ENCODE measurements around the gene IGDCC3. TPM values are rescaled to one million over a fixed set of nuclear protein-coding genes. Genes with fewer than 3 reads are reported as not detected.
A peak's percentile ranks its signal among the peaks of the same experiment; 100 is the strongest.

The IGDCC3 gene
- total RNA-seq, 1 donor from 2014 or later, result 0.27 TPM

DNA sequence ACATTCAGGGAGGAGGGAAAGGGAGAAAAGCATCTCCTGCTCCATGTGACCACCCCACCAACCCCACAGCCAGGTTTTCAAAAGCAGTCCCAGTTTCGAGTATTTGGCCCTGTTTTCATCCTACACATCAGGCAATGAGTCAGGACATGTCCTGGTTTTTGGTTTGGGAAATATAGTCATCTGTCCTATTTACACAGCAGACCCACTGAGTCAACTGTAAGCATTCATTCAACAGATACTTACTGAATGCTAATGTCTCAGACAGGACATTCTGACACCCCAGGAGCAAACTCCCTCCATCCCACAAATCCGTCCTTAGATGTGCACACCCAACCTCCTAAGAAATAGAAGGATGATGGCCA is 32.9 kb downstream of the IGDCC3 start:
- no peaks in the 10 kb centered on the region for H3K36me3 Mint-ChIP-seq (ENCODE audit: low read depth)
- H3K27ac Mint-ChIP-seq (ENCODE audit: unreplicated experiment), result no peak overlapping the region
- peaks cover 6% of the 10 kb centered on the region for H3K27me3 Mint-ChIP-seq (ENCODE audit: low read depth)
- H3K9me3 Mint-ChIP-seq (ENCODE audit: low read depth), result no peaks in the 10 kb centered on the region
- no peaks in the 10 kb centered on the region for H3K4me1 Mint-ChIP-seq (ENCODE audit: low read depth)
- TF ChIP-seq, protein P1, sequence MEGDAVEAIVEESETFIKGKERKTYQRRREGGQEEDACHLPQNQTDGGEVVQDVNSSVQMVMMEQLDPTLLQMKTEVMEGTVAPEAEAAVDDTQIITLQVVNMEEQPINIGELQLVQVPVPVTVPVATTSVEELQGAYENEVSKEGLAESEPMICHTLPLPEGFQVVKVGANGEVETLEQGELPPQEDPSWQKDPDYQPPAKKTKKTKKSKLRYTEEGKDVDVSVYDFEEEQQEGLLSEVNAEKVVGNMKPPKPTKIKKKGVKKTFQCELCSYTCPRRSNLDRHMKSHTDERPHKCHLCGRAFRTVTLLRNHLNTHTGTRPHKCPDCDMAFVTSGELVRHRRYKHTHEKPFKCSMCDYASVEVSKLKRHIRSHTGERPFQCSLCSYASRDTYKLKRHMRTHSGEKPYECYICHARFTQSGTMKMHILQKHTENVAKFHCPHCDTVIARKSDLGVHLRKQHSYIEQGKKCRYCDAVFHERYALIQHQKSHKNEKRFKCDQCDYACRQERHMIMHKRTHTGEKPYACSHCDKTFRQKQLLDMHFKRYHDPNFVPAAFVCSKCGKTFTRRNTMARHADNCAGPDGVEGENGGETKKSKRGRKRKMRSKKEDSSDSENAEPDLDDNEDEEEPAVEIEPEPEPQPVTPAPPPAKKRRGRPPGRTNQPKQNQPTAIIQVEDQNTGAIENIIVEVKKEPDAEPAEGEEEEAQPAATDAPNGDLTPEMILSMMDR (IDR thresholded peaks at IDR 0.05), result no peak
- no peak overlapping the region for H3K4me3 Mint-ChIP-seq (ENCODE audit: unreplicated experiment)
- DNase-seq (ENCODE audit: low spot score), result peak; percentile 2

DNA sequence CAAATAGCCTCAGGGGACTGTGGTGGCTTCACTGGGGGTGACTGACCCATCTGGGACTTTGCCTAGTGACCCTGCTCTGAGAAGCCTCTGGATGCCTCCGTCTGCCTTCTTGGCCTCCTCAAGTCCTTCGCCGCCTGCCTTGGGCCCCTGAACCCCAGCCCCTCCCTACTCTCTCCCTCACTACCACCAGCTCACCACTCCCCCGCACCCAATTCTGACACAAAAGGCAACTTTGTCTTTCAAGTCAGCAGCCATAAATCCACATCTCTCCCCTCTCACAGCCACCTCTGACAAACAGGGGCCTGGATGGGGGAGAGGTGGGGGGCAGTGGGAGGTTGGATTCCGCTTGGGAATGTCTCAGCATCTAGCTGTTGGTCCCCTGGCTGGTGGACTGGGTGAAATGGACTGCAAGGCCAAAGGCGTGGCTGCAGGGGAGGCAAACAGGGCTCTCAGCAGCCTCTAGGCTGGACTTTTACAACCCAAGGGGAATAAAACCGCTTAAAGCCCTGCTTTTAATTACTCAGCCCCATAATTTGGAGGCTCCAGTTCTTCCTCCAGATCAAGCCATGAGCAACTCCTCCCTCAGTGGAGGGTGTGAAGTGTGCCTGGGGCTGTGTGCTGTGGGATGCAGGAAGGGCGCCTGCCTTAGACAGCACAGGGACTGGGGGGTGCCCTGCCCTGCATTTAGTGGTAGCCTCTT is 33.4 kb downstream of the IGDCC3 start:
- H3K4me1 Mint-ChIP-seq (ENCODE audit: low read depth), result no peaks in the 10 kb centered on the region
- H3K27me3 Mint-ChIP-seq (ENCODE audit: low read depth), result peaks cover 10% of the 10 kb centered on the region
- H3K9me3 Mint-ChIP-seq (ENCODE audit: low read depth), result no peaks in the 10 kb centered on the region
- H3K27ac Mint-ChIP-seq (ENCODE audit: unreplicated experiment), result no peak overlapping the region
- no peak overlapping the region for H3K4me3 Mint-ChIP-seq (ENCODE audit: unreplicated experiment)
- H3K36me3 Mint-ChIP-seq (ENCODE audit: low read depth), result no peaks in the 10 kb centered on the region
- peak; percentile 62 for DNase-seq (ENCODE audit: low spot score)
- TF ChIP-seq, protein P1 (IDR thresholded peaks at IDR 0.05), result no peak

DNA sequence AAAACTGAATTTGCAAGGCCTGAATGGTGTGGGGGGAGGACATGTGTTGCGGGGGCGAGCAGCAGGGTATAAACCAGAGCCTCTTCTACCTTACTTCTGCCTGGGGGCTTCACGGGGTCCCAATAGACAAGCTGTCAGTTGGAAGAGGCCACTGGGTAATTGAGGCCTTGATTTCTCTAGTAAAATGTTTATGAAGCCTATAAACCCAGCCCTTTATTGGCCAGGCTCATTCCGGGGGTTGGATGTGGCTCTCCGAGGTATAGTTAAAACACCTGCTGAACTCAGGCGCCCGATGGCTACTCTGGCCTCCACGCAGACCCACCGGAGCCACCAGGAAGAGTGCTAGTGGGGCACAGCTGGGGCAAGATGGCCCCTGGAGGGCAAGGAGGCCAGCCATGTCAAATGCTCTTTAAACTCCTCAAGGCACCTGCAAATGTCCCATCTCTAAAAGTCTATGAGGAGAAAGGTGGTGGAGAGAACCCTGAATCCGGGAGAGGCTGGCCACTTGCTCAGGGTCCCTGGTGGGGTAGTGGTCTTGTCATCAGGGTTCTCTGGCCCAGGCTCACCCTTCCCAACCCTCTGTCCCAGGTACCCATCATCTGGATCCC is 34.3 kb downstream of the IGDCC3 start:
- Mint-ChIP-seq H3K4me3 (ENCODE audit: unreplicated experiment) (no peak overlapping the region), H3K9me3 (ENCODE audit: low read depth) (no peaks in the 10 kb centered on the region), H3K27me3 (ENCODE audit: low read depth) (peaks cover 13% of the 10 kb centered on the region), H3K27ac (ENCODE audit: unreplicated experiment) (no peak overlapping the region), H3K36me3 (ENCODE audit: low read depth) (no peaks in the 10 kb centered on the region), H3K4me1 (ENCODE audit: low read depth) (no peaks in the 10 kb centered on the region)
- TF ChIP-seq, protein P1 (IDR thresholded peaks at IDR 0.05), result no peak
- DNase-seq (ENCODE audit: low spot score), result peak; percentile 59

DNA sequence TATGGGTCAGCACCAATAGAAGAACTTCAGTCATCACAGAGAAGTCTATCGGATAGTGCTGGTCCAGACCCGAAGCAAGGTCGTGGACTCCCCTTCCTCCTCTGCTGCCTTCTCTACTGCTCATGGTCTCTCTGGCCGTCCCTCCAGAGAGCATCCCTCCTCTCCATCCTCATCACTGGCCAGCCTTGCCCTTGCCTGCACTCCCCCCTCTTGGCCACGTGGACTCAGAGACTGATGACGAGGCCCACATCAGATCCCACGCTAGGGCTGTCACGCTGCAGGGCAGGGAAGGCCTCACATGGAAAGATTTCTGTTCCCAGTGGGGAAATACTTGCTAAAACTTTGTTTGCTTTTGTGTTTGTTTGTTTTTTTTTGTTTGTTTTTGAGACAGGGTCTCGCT is 35.3 kb downstream of the IGDCC3 start:
- Mint-ChIP-seq H3K27me3 (ENCODE audit: low read depth) (peaks cover 14% of the 10 kb centered on the region), H3K4me3 (ENCODE audit: unreplicated experiment) (no peak overlapping the region), H3K4me1 (ENCODE audit: low read depth) (no peaks in the 10 kb centered on the region), H3K27ac (ENCODE audit: unreplicated experiment) (no peak overlapping the region), H3K9me3 (ENCODE audit: low read depth) (no peaks in the 10 kb centered on the region), H3K36me3 (ENCODE audit: low read depth) (no peaks in the 10 kb centered on the region)
- DNase-seq (ENCODE audit: low spot score), result peak; percentile 22
- TF ChIP-seq, protein P1 (IDR thresholded peaks at IDR 0.05), result no peak

DNA sequence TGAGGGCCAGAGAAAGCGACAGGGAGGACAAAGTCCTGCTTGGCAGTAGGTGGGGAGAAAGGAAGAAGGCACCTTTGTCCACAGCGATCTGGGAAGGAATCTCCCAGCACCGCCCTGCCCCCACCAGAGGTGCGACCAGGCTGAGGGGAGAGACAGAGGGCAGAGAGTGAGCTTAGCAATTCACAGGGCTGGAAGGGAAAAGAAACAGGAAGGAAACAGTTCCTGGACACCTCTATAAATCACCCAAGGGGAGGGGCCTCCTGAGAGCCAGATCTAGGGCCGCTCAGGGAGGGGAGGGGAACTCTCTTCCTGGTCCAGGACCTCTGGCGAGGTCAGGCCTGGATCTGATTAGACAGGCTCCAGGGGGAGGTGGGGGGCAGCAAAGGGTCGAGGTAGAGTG is 37.9 kb downstream of the IGDCC3 start:
- H3K4me3 Mint-ChIP-seq (ENCODE audit: unreplicated experiment), result no peak overlapping the region
- no peaks in the 10 kb centered on the region for H3K36me3 Mint-ChIP-seq (ENCODE audit: low read depth)
- H3K27ac Mint-ChIP-seq (ENCODE audit: unreplicated experiment), result no peak overlapping the region
- no peaks in the 10 kb centered on the region for H3K9me3 Mint-ChIP-seq (ENCODE audit: low read depth)
- peak; percentile 34 for DNase-seq (ENCODE audit: low spot score)
- TF ChIP-seq, protein P1 (IDR thresholded peaks at IDR 0.05), result no peak
- H3K27me3 Mint-ChIP-seq (ENCODE audit: low read depth), result peaks cover 19% of the 10 kb centered on the region
- H3K4me1 Mint-ChIP-seq (ENCODE audit: low read depth), result no peaks in the 10 kb centered on the region

Measured in chondrocyte (in vitro differentiated cells).